ENCODE measurements around the gene WDR54. TPM values are rescaled to one million over a fixed set of nuclear protein-coding genes. Genes with fewer than 3 reads are reported as not detected.

WDR54 gene
- polyA plus RNA-seq, 1 donor (not counting 4 experiments of a cell fraction or from before 2014, with no cell fraction given) = 35.2 TPM

GRCh38 chr2:74472945-74473258, 51.4 kb downstream of the WDR54 start:
- Histone ChIP-seq H3K9me3 (ENCODE audit: control insufficient read depth, low read depth, low read length) (no peaks in the 10 kb centered on the region), H3K36me3 (ENCODE audit: control insufficient read depth in 2 of 2, extremely low read depth in 1 of 2, insufficient read depth in 2 of 2, low read length in 2 of 2) (peaks cover 12 to 16% of the 10 kb centered on the region in 2 experiments), H3K4me3 (ENCODE audit: control insufficient read depth in 2 of 3, extremely low read depth in 1 of 3, insufficient read depth in 2 of 3, low read depth in 1 of 3, low read length in 3 of 3) (peak overlapping the region; percentile 67 to 99 (median 75)), H4K20me1 (ENCODE audit: control insufficient read depth, extremely low read depth, insufficient read depth, low read length) (no peaks in the 10 kb centered on the region), H3K4me1 (ENCODE audit: control insufficient read depth, extremely low read depth, insufficient read depth, low read length) (peaks cover 9% of the 10 kb centered on the region), H3K4me2 (ENCODE audit: control insufficient read depth, extremely low read depth, insufficient read depth, low read depth, low read length) (peak overlapping the region; percentile 97), H3K27ac (ENCODE audit: control insufficient read depth, insufficient read depth, low read length) (peak overlapping the region; percentile 89), H3K9ac (ENCODE audit: control insufficient read depth, extremely low read depth, insufficient read depth, low read length) (peak overlapping the region; percentile 93), H3K79me2 (ENCODE audit: control insufficient read depth, insufficient read depth, low read length) (no peaks in the 10 kb centered on the region), H3K9me1 (ENCODE audit: control insufficient read depth, extremely low read depth, insufficient read depth, low read length) (no peaks in the 10 kb centered on the region), H3K27me3 (ENCODE audit: control insufficient read depth, extremely low read depth, insufficient read depth, low read length) (no peaks in the 10 kb centered on the region), H2AFZ (ENCODE audit: control insufficient read depth, low read length) (peak overlapping the region; percentile 95)
- dilution Hi-C loops (cut with MboI; ENCODE audit: extremely low pct_ligation_motif_present, low sequenced_read_pairs) = no loop called here
- no peak for TF ChIP-seq EZH2 (IDR thresholded peaks at IDR 0.05; ENCODE audit: low read length)
- TF ChIP-seq CTCF (optimal IDR thresholded peaks at IDR 0.05 in 1 of 3, IDR thresholded peaks at IDR 0.05 in 1 of 3, conservative IDR thresholded peaks at IDR 0.05 in 1 of 3; ENCODE audit: extremely low read depth in 1 of 3, insufficient read depth in 2 of 3, low read length in 3 of 3) = no peak
- DNase-seq (ENCODE audit: low read depth, low spot score) = no peak
- FAIRE-seq = no peak

- peaks cover 12 to 16% of the 10 kb centered on the region in 2 experiments for H3K36me3 ChIP-seq (ENCODE audit: control insufficient read depth in 2 of 2, extremely low read depth in 1 of 2, insufficient read depth in 2 of 2, low read length in 2 of 2)
- H2AFZ ChIP-seq (ENCODE audit: control insufficient read depth, low read length) = no peak overlapping the region
- H3K4me2 ChIP-seq (ENCODE audit: control insufficient read depth, extremely low read depth, insufficient read depth, low read depth, low read length) = no peak overlapping the region
- no peaks in the 10 kb centered on the region for H4K20me1 ChIP-seq (ENCODE audit: control insufficient read depth, extremely low read depth, insufficient read depth, low read length)
- TF ChIP-seq EZH2 (IDR thresholded peaks at IDR 0.05; ENCODE audit: low read length) (no peak), CTCF (optimal IDR thresholded peaks at IDR 0.05 in 1 of 3, IDR thresholded peaks at IDR 0.05 in 1 of 3, conservative IDR thresholded peaks at IDR 0.05 in 1 of 3; ENCODE audit: extremely low read depth in 1 of 3, insufficient read depth in 2 of 3, low read length in 3 of 3) (no peak)
- no peak overlapping the region for H3K27ac ChIP-seq (ENCODE audit: control insufficient read depth, insufficient read depth, low read length)
- H3K9me3 ChIP-seq (ENCODE audit: control insufficient read depth, low read depth, low read length) = no peaks in the 10 kb centered on the region
- H3K79me2 ChIP-seq (ENCODE audit: control insufficient read depth, insufficient read depth, low read length) = no peaks in the 10 kb centered on the region
- peaks cover 9% of the 10 kb centered on the region for H3K4me1 ChIP-seq (ENCODE audit: control insufficient read depth, extremely low read depth, insufficient read depth, low read length)
- FAIRE-seq (no peak), DNase-seq (ENCODE audit: low read depth, low spot score) (no peak)
- no peaks in the 10 kb centered on the region for H3K27me3 ChIP-seq (ENCODE audit: control insufficient read depth, extremely low read depth, insufficient read depth, low read length)
- H3K4me3 ChIP-seq (ENCODE audit: control insufficient read depth in 2 of 3, extremely low read depth in 1 of 3, insufficient read depth in 2 of 3, low read depth in 1 of 3, low read length in 3 of 3) = no peak overlapping the region
- dilution Hi-C loops (cut with MboI; ENCODE audit: extremely low pct_ligation_motif_present, low sequenced_read_pairs) = no loop called here
- H3K9ac ChIP-seq (ENCODE audit: control insufficient read depth, extremely low read depth, insufficient read depth, low read length) = no peak overlapping the region
- H3K9me1 ChIP-seq (ENCODE audit: control insufficient read depth, extremely low read depth, insufficient read depth, low read length) = no peaks in the 10 kb centered on the region
These were observed 53.0 kb downstream of the WDR54 start for GRCh38 chr2:74474481-74474880.
